PFSK-1 (cell line): ENCODE results near the gene IPO7.

Source experiments
- FOXP2 ChIP-seq: optimal IDR thresholded peaks from 2 replicates; pipeline ENCODE3; 2011; ENCODE audit warnings: borderline replicate concordance, control low read depth, inconsistent platforms; ENCODE audit not compliant: insufficient read depth; ENCODE audit errors: extremely low read length, extremely low read depth
- POLR2AphosphoS5 ChIP-seq: IDR thresholded peaks from 2 replicates; pipeline ENCODE4 v1.6.1; 2012; ENCODE audit warnings: low read depth, mild to moderate bottlenecking, control low read depth, low read length, moderate library complexity
- REST ChIP-seq, 2 experiments: IDR thresholded peaks; 2 replicates each; pipeline versions ENCODE4 v1.6.1 to v1.8.0; 2011 to 2012; ENCODE audit warnings: low read depth in 2 of 2, low read length in 2 of 2, control low read depth in 1 of 2, inconsistent platforms in 1 of 2, mild to moderate bottlenecking in 1 of 2, moderate library complexity in 1 of 2; ENCODE audit not compliant: insufficient read depth in 1 of 2
- SIN3A ChIP-seq: IDR thresholded peaks from 2 replicates; pipeline ENCODE4 v1.6.1; 2012; ENCODE audit warnings: mild to moderate bottlenecking, low read length, moderate library complexity, borderline replicate concordance; ENCODE audit not compliant: insufficient read depth
- TAF1 ChIP-seq: IDR thresholded peaks from 2 replicates; pipeline ENCODE4 v1.6.1; 2012; ENCODE audit warnings: low read length, control low read depth, borderline replicate concordance; ENCODE audit not compliant: insufficient read depth

- TF ChIP-seq SIN3A (no peak), POLR2AphosphoS5 (no peak), REST (IDR thresholded peaks at IDR 0.05; ENCODE audit: insufficient read depth in 1 of 2, low read depth in 2 of 2, low read length in 2 of 2) (no peak), TAF1 (no peak), FOXP2 (no peak)
These were observed 12.3 kb downstream of the IPO7 start for GRCh38 chr11:9396752-9397151.
